H9 (cell line): ENCODE results near the gene TSPAN11. TPM values are rescaled to one million over a fixed set of nuclear protein-coding genes. Genes with fewer than 3 reads are reported as not detected.

ENCODE experiments used
- DNase-seq: peaks from one replicate; pipeline ENCODE4 v3.0.0-alpha.2; 2017
- H2AFZ ChIP-seq: one replicate; pipeline ENCODE4 v1.6.1; 2013; ENCODE audit warnings: mild to moderate bottlenecking, low read length, control low read depth, moderate library complexity
- H2AK5ac ChIP-seq: 2 replicates; pipeline ENCODE4 v1.6.1; 2013; ENCODE audit warnings: low read length, control low read depth, mixed read lengths; ENCODE audit not compliant: insufficient read length
- H2BK120ac ChIP-seq: one replicate; pipeline ENCODE4 v1.6.1; 2013; ENCODE audit warnings: low read depth, mild to moderate bottlenecking, low read length, control low read depth, inconsistent platforms; ENCODE audit not compliant: poor library complexity, severe bottlenecking
- H2BK12ac ChIP-seq: 2 replicates; pipeline ENCODE4 v1.6.1; 2013; ENCODE audit warnings: low read length, control low read depth, mixed read lengths, low read depth; ENCODE audit not compliant: insufficient read length
- H2BK15ac ChIP-seq: 2 replicates; pipeline ENCODE4 v1.6.1; 2013; ENCODE audit warnings: low read depth, low read length, control low read depth
- H2BK20ac ChIP-seq: one replicate; pipeline ENCODE4 v1.6.1; 2013; ENCODE audit warnings: low read depth, mild to moderate bottlenecking, low read length, control low read depth, inconsistent platforms; ENCODE audit not compliant: poor library complexity, severe bottlenecking
- H2BK5ac ChIP-seq: 2 replicates; pipeline ENCODE4 v1.6.1; 2013; ENCODE audit warnings: low read length, control low read depth, mixed read lengths; ENCODE audit not compliant: insufficient read length
- H3K14ac ChIP-seq: 2 replicates; pipeline ENCODE4 v1.6.1; 2013; ENCODE audit warnings: low read length, control low read depth; ENCODE audit not compliant: insufficient read depth
- H3K18ac ChIP-seq: 2 replicates; pipeline ENCODE4 v1.6.1; 2013; ENCODE audit warnings: low read depth, mild to moderate bottlenecking, mixed read lengths, low read length, control low read depth; ENCODE audit not compliant: insufficient read length
- H3K23ac ChIP-seq: 2 replicates; pipeline ENCODE4 v1.6.1; 2013; ENCODE audit warnings: low read length, control low read depth, mixed read lengths, low read depth; ENCODE audit not compliant: insufficient read length
- H3K23me2 ChIP-seq: 2 replicates; pipeline ENCODE4 v1.6.1; 2013; ENCODE audit warnings: low read depth, mild to moderate bottlenecking, mixed read lengths, low read length, control low read depth; ENCODE audit not compliant: insufficient read length, poor library complexity, severe bottlenecking
- H3K27ac ChIP-seq: 2 replicates; pipeline ENCODE4 v1.5.1; 2013; ENCODE audit warnings: low read length, control low read depth, mixed read lengths, low read depth; ENCODE audit not compliant: insufficient read length
- H3K27me3 ChIP-seq: 2 replicates; pipeline ENCODE4 v1.6.1; 2013; ENCODE audit warnings: low read length, control low read depth, inconsistent platforms; ENCODE audit not compliant: insufficient read depth
- H3K4ac ChIP-seq: 2 replicates; pipeline ENCODE4 v1.6.1; 2013; ENCODE audit warnings: low read depth, mild to moderate bottlenecking, control low read depth, inconsistent platforms, low read length, moderate library complexity
- H3K4me1 ChIP-seq: 2 replicates; pipeline ENCODE4 v1.6.1; 2013; ENCODE audit warnings: low read length, control low read depth, inconsistent platforms; ENCODE audit not compliant: insufficient read depth
- H3K4me2 ChIP-seq: 2 replicates; pipeline ENCODE4 v1.6.1; 2013; ENCODE audit warnings: low read length, control low read depth, mixed read lengths; ENCODE audit not compliant: insufficient read length, insufficient read depth
- H3K56ac ChIP-seq: 2 replicates; pipeline ENCODE4 v1.6.1; 2013; ENCODE audit warnings: low read depth, mild to moderate bottlenecking, mixed read lengths, low read length, control low read depth; ENCODE audit not compliant: insufficient read length
- H3K79me1 ChIP-seq: 2 replicates; pipeline ENCODE4 v1.6.1; 2013; ENCODE audit warnings: low read depth, mild to moderate bottlenecking, moderate library complexity, low read length, control low read depth, inconsistent platforms; ENCODE audit not compliant: insufficient read depth, poor library complexity, severe bottlenecking
- H3K79me2 ChIP-seq: 2 replicates; pipeline ENCODE4 v1.6.1; 2013; ENCODE audit warnings: low read length, control low read depth, inconsistent platforms; ENCODE audit not compliant: insufficient read depth
- H3K9ac ChIP-seq: 2 replicates; pipeline ENCODE4 v1.6.1; 2013; ENCODE audit warnings: low read length, control low read depth, mixed read lengths; ENCODE audit not compliant: insufficient read length; ENCODE audit errors: extremely low read depth
- H3K9me3 ChIP-seq: one replicate; pipeline ENCODE4 v1.6.1; 2013; ENCODE audit warnings: low read depth, low read length, inconsistent platforms; ENCODE audit not compliant: control insufficient read depth
- H3T11ph ChIP-seq: one replicate; pipeline ENCODE4 v1.6.1; 2013; ENCODE audit warnings: mild to moderate bottlenecking, low read length, control low read depth, inconsistent platforms
- H4K20me1 ChIP-seq: one replicate; pipeline ENCODE4 v1.6.1; 2013; ENCODE audit not compliant: control insufficient read depth, insufficient read length, insufficient read depth
- H4K5ac ChIP-seq: 2 replicates; pipeline ENCODE4 v1.6.1; 2013; ENCODE audit warnings: low read depth, mild to moderate bottlenecking, mixed read lengths, low read length, control low read depth; ENCODE audit not compliant: insufficient read length
- H4K8ac ChIP-seq: replicated peaks from 2 replicates; pipeline ENCODE4 v1.6.1; 2013; ENCODE audit warnings: low read length, control low read depth, mixed read lengths, low read depth; ENCODE audit not compliant: insufficient read length
- H4K91ac ChIP-seq: 2 replicates; pipeline ENCODE4 v1.6.1; 2013; ENCODE audit warnings: low read depth, mild to moderate bottlenecking, moderate library complexity, mixed read lengths, low read length, control low read depth; ENCODE audit not compliant: insufficient read length
- H3K27ac Mint-ChIP-seq, 3 experiments: 2 replicates in 2 of 3; 3 replicates in 1 of 3; pipeline ENCODE4 v1.8.0; 2020 to 2021; ENCODE audit warnings: mixed read lengths in 3 of 3, mild to moderate bottlenecking in 1 of 3, moderate library complexity in 1 of 3
- H3K27me3 Mint-ChIP-seq: 2 replicates; pipeline ENCODE4 v1.8.0; 2021; ENCODE audit warnings: low read depth, mild to moderate bottlenecking, moderate library complexity, mixed read lengths
- H3K36me3 Mint-ChIP-seq, 3 experiments: 2 replicates in 2 of 3; 3 replicates in 1 of 3; pipeline ENCODE4 v1.8.0; 2020 to 2021; ENCODE audit warnings: low read depth in 3 of 3, mixed read lengths in 3 of 3; ENCODE audit not compliant: insufficient read depth in 1 of 3
- H3K4me1 Mint-ChIP-seq, 2 experiments: 2 replicates each; pipeline ENCODE4 v1.8.0; 2020; ENCODE audit warnings: mixed read lengths in 2 of 2
- H3K4me3 Mint-ChIP-seq, 2 experiments: 2 replicates in 1 of 2; 3 replicates in 1 of 2; pipeline ENCODE4 v1.8.0; 2020 to 2021; ENCODE audit warnings: mild to moderate bottlenecking in 2 of 2, mixed read lengths in 2 of 2, moderate library complexity in 1 of 2
- H3K9me3 Mint-ChIP-seq, 2 experiments: 2 replicates in 1 of 2; 3 replicates in 1 of 2; pipeline ENCODE4 v1.8.0; 2020; ENCODE audit warnings: mild to moderate bottlenecking in 2 of 2, mixed read lengths in 2 of 2, moderate library complexity in 1 of 2
- CTCF ChIP-seq: fragments of 200-600 bp; sonication (generic); conservative IDR thresholded peaks from 3 replicates; pipeline ENCODE4 v1.8.0; 2021; ENCODE audit warnings: antibody characterized with exemption, mild to moderate bottlenecking
- WGBS: extraction: QIAGEN DNeasy Blood & Tissue Kit; methylation state at CpG from one replicate; pipeline ENCODE4 v1.1.7; 2013; ENCODE audit warnings: missing lambda C conversion rate, low lambda C conversion rate, mixed read lengths; ENCODE audit not compliant: insufficient read length; ENCODE audit errors: extremely low coverage; 5-methylcytosine and 5-hydroxymethylcytosine counted together
- total RNA-seq: library from RNA; stranded (reverse); gene quantifications from 2 replicates; pipeline ENCODE4 v1.2.1, GENCODE V29; 2021

Gene TSPAN11
- total RNA-seq, 1 experiment from 2014 or later: 4.2 TPM

DNA sequence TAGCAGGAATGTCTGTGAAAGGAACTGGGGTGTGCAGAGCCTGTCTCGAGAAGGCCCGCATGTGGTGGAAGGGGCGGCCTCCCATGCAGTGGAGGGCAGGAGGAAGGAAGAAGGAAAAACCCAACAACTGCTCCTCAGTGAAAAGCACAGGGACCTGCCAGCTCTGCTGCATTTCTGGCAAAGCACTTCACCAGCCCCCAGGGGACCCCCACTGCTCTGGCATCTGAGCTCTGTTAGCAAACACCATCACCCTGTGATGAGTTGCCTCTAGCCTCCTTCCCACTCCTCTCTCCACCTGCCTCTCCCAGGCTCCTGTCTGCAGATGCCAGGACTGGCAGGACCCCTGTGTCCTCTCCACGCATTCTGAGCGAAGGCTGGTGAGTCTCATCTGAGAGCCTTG lies 78.1 kb downstream of the TSPAN11 start:
- H2BK15ac ChIP-seq: no peak overlapping the region
- Mint-ChIP-seq H3K36me3 (no peaks in the 10 kb centered on the region), H3K4me3 (no peak overlapping the region), H3K4me1 (peaks cover 3 to 11% of the 10 kb centered on the region in 2 experiments; a peak in 3 of 4 replicates), H3K27ac (no peak overlapping the region), H3K9me3 (no peaks in the 10 kb centered on the region), H3K27me3 (peaks cover 11% of the 10 kb centered on the region)
- no peak overlapping the region for H3K9ac ChIP-seq
- no peaks in the 10 kb centered on the region for H3K79me2 ChIP-seq
- H3K4me2 ChIP-seq: no peak overlapping the region
- DNase-seq: no peak
- H3K27me3 ChIP-seq: no peaks in the 10 kb centered on the region
- no peak overlapping the region for H2BK120ac ChIP-seq
- H2BK20ac ChIP-seq: no peak overlapping the region
- H3K9me3 ChIP-seq: no peaks in the 10 kb centered on the region
- TF ChIP-seq CTCF: no peak
- H2BK5ac ChIP-seq: no peak overlapping the region
- H3K79me1 ChIP-seq: no peaks in the 10 kb centered on the region
- no peak overlapping the region for H3T11ph ChIP-seq
- H3K23ac ChIP-seq: no peak overlapping the region
- no peak overlapping the region for H4K5ac ChIP-seq
- no peak overlapping the region for H3K56ac ChIP-seq
- H3K27ac ChIP-seq: no peak overlapping the region
- H3K4me1 ChIP-seq: no peaks in the 10 kb centered on the region
- no CpG with 5 or more reads among the region's 5 CpGs for WGBS
- H2AK5ac ChIP-seq: no peak overlapping the region
- H3K14ac ChIP-seq: no peak overlapping the region
- H3K18ac ChIP-seq: no peak overlapping the region
- H2BK12ac ChIP-seq: no peak overlapping the region
- no peak overlapping the region for H4K91ac ChIP-seq
- no peak overlapping the region for H4K8ac ChIP-seq
- no peak overlapping the region for H3K4ac ChIP-seq
- no peak overlapping the region for H2AFZ ChIP-seq
- H3K23me2 ChIP-seq: no peaks in the 10 kb centered on the region
- no peaks in the 10 kb centered on the region for H4K20me1 ChIP-seq
